HepG2 (cell line): ENCODE data around the gene LRPAP1. TPM values are rescaled to one million over a fixed set of nuclear protein-coding genes. Genes with fewer than 3 reads are reported as not detected.

ENCODE experiments used
- ATAC-seq: fragments of 200-7000 bp; cut with Tn5 transposase; 3 replicates; pipeline ENCODE4 v1.9.1; 2020; ENCODE audit warnings: mild to moderate bottlenecking, moderate library complexity
- BruUV-seq: library from RNA; stranded (reverse); fragments of 400-500 nt; replicated peaks from 2 replicates; lab custom pipeline; 2021; lab: Mats Ljungman, UMichigan
- CTCF ChIA-PET: fragments of 300-600 bp; formaldehyde crosslinking; extraction: SDS; loops from one replicate; lab custom pipeline; 2021; ENCODE audit warnings: low total read pairs, inconsistent platforms, low intra/inter-chr PET ratio; lab: Yijun Ruan, JAX
- POLR2A ChIA-PET: fragments of 350-600 bp; sonication (Branson Sonifier 250); formaldehyde crosslinking; loops from one replicate; lab custom pipeline; 2020; ENCODE audit warnings: antibody characterized with exemption, inconsistent platforms; lab: Yijun Ruan, JAX
- DNase-seq: peaks from one replicate; pipeline ENCODE4 v3.0.0-alpha.2; 2015; ENCODE audit warnings: low spot score
- FAIRE-seq: peaks from 3 replicates; lab custom pipeline; 2011; peaks lifted over from hg19 to GRCh38; lab: Jason Lieb, UNC
- H2AFZ ChIP-seq: one replicate; pipeline ENCODE4 v1.6.1; 2011; ENCODE audit warnings: low read length, inconsistent platforms
- H3K27ac ChIP-seq: fragments of 300-600 bp; 3 replicates; pipeline ENCODE4 v1.8.0; 2011; ENCODE audit warnings: mixed run types, mild to moderate bottlenecking, mixed read lengths, low read length, inconsistent platforms; ENCODE audit not compliant: insufficient read depth; ENCODE audit errors: extremely low read length
- H3K27me3 ChIP-seq, 2 experiments: fragments of 200-600 bp in 1 of 2; 2 replicates in 1 of 2; 3 replicates in 1 of 2; pipeline versions ENCODE4 v1.6.0 to v1.8.0; 2011; ENCODE audit warnings: low read length in 2 of 2, mild to moderate bottlenecking in 2 of 2, moderate library complexity in 2 of 2, inconsistent platforms in 1 of 2; ENCODE audit not compliant: insufficient read depth in 2 of 2, control insufficient read depth in 1 of 2
- H3K36me3 ChIP-seq, 2 experiments: fragments of 200-600 bp in 1 of 2; replicated peaks in 1 of 2; 2 replicates in 1 of 2; 3 replicates in 1 of 2; pipeline versions ENCODE4 v1.5.1 to v1.8.0; 2011; ENCODE audit warnings: low read length in 2 of 2, inconsistent platforms in 1 of 2; ENCODE audit not compliant: insufficient read depth in 2 of 2, control insufficient read depth in 1 of 2
- H3K4me1 ChIP-seq: 2 replicates; pipeline ENCODE4 v1.5.1; 2012; ENCODE audit warnings: low read length, inconsistent platforms; ENCODE audit not compliant: insufficient read depth
- H3K4me2 ChIP-seq: 2 replicates; pipeline ENCODE4 v1.6.0; 2011; ENCODE audit warnings: low read depth, low read length, inconsistent platforms
- H3K4me3 ChIP-seq, 3 experiments: fragments of 200-600 bp in 1 of 3; sonication (generic), shearing (Covaris generic) in 1 of 3; replicated peaks in 1 of 3; 2 replicates each; pipeline ENCODE4 v1.5.1; 2011 to 2016; ENCODE audit warnings: low read length in 3 of 3, inconsistent platforms in 2 of 3, low read depth in 2 of 3, mild to moderate bottlenecking in 2 of 3, control low read depth in 1 of 3, mixed read lengths in 1 of 3; ENCODE audit not compliant: insufficient read depth in 1 of 3
- H3K79me2 ChIP-seq: one replicate; pipeline ENCODE4 v1.6.1; 2011; ENCODE audit warnings: low read length, inconsistent platforms; ENCODE audit not compliant: insufficient read depth
- H3K9ac ChIP-seq: 2 replicates; pipeline ENCODE4 v1.6.0; 2011; ENCODE audit warnings: mild to moderate bottlenecking, low read depth, low read length, inconsistent platforms; ENCODE audit not compliant: insufficient read depth
- H3K9me3 ChIP-seq: 2 replicates; pipeline ENCODE4 v1.5.1; 2012; ENCODE audit warnings: mild to moderate bottlenecking, low read length
- H4K20me1 ChIP-seq: 2 replicates; pipeline ENCODE4 v1.6.0; 2011; ENCODE audit warnings: inconsistent platforms, mild to moderate bottlenecking, low read length, moderate library complexity; ENCODE audit not compliant: insufficient read depth
- HNRNPL ChIP-seq: fragments of 200-400 bp; formaldehyde crosslinking; IDR thresholded peaks from 2 replicates; pipeline ENCODE4 v1.6.1; 2017; ENCODE audit warnings: mild to moderate bottlenecking, low read depth, low read length
- KDM1A ChIP-seq: IDR thresholded peaks from 2 replicates; pipeline ENCODE4 v1.6.1; 2016; ENCODE audit warnings: missing compliant biosample characterization
- KDM5B ChIP-seq: sonication (generic); formaldehyde crosslinking; IDR thresholded peaks from 2 replicates; pipeline ENCODE4 v1.4.0; 2020; ENCODE audit warnings: missing genetic modification reagents, mild to moderate bottlenecking, borderline replicate concordance
- PRMT3 ChIP-seq: sonication (generic); formaldehyde crosslinking; IDR thresholded peaks from 2 replicates; pipeline ENCODE4 v1.8.1; 2022; ENCODE audit warnings: low read depth, mild to moderate bottlenecking, moderate library complexity, missing genetic modification reagents, borderline replicate concordance
- SOX5 ChIP-seq: IDR thresholded peaks from 2 replicates; pipeline ENCODE4 v1.6.1; 2016; ENCODE audit warnings: borderline replicate concordance
- ZBTB4 ChIP-seq: sonication (generic); formaldehyde crosslinking; IDR thresholded peaks from 2 replicates; pipeline ENCODE4 v1.4.0; 2020; ENCODE audit warnings: missing genetic modification reagents, mild to moderate bottlenecking, borderline replicate concordance
- ZNF546 ChIP-seq: sonication (generic); formaldehyde crosslinking; conservative IDR thresholded peaks from 2 replicates; pipeline ENCODE4 v1.8.1; 2023; ENCODE audit warnings: mild to moderate bottlenecking, missing genetic modification reagents
- ZNF607 ChIP-seq: sonication (generic); formaldehyde crosslinking; IDR thresholded peaks from 2 replicates; pipeline ENCODE4 v1.5.1; 2020; ENCODE audit warnings: missing genetic modification reagents, mild to moderate bottlenecking, borderline replicate concordance
- ZNF747 ChIP-seq: sonication (generic); formaldehyde crosslinking; IDR thresholded peaks from 2 replicates; pipeline ENCODE4 v1.8.1; 2023; ENCODE audit warnings: missing genetic modification reagents, mild to moderate bottlenecking, borderline replicate concordance
- ZSCAN22 ChIP-seq: sonication (generic); formaldehyde crosslinking; IDR thresholded peaks from 2 replicates; pipeline ENCODE4 v1.4.0; 2020; ENCODE audit warnings: mild to moderate bottlenecking, missing genetic modification reagents
- WGBS: methylation state at CpG from one replicate; pipeline ENCODE4 v1.1.6; 2017; ENCODE audit warnings: low lambda C conversion rate; 5-methylcytosine and 5-hydroxymethylcytosine counted together
- in situ Hi-C: cut with HindIII; loops from 2 replicates; pipeline ENCODE4 v1.10.0; 2017; ENCODE audit warnings: low pct_unique_long_range_greater_than_20kb; ENCODE audit not compliant: extremely low pct_ligation_motif_present
- intact Hi-C: fragments of 100-400 bp; cut with micrococcal nuclease; formaldehyde crosslinking; loops from one replicate; pipeline ENCODE4 v1.10.0; 2022; ENCODE audit not compliant: unreplicated experiment
- polyA plus RNA-seq, 8 experiments: library from polyadenylated mRNA; depleted of rRNA in 3 of 8; stranded (reverse) in 7 of 8; unstranded in 1 of 8; fragments of >200 nt; fragmentation: Illumina TruSeq in 4 of 8; extraction: Trizol in 4 of 8; gene quantifications; 2 replicates each; pipeline versions ENCODE4 v1.2.1 to v1.2.3, GENCODE V29; 2011 to 2016; ENCODE audit warnings: low read depth in 4 of 8, missing spikeins in 1 of 8, mixed read lengths in 1 of 8; ENCODE audit not compliant: insufficient read depth in 1 of 8
- total RNA-seq, 5 experiments: library from RNA; depleted of rRNA; stranded (reverse); fragments of >200 nt; fragmentation: Illumina TruSeq; extraction: Trizol; gene quantifications; 2 replicates each; pipeline ENCODE4 v1.2.3, GENCODE V29; 2016; ENCODE audit warnings: low read depth in 1 of 5

Gene LRPAP1
- total and polyA plus RNA-seq, 2 of the 13 experiments (the other 11 are each of a cell fraction or from before 2014, with no cell fraction given) = 153 to 191 TPM

GRCh38 chr4:3487861-3488260 is 44.4 kb downstream of the LRPAP1 start:
- DNase-seq (no peak), ATAC-seq (peak; percentile 8), FAIRE-seq (no peak)
- no CpG with 5 or more reads among the region's 7 CpGs for WGBS
- Histone ChIP-seq H3K9me3 (no peaks in the 10 kb centered on the region), H3K27ac (no peak overlapping the region), H3K4me1 (0 out of 2 replicates have a peak, but pooled peaks cover 5% of the 10 kb centered on the region), H3K36me3 (no peaks in the 10 kb centered on the region), H3K79me2 (no peaks in the 10 kb centered on the region), H2AFZ (no peak overlapping the region), H3K9ac (no peak overlapping the region), H3K27me3 (peaks cover 31 to 91% of the 10 kb centered on the region in 2 experiments), H3K4me3 (no peak overlapping the region), H3K4me2 (no peak overlapping the region), H4K20me1 (no peaks in the 10 kb centered on the region)
- BruUV-seq = no TSS peak
- ChIA-PET POLR2A (no interaction called here), CTCF (no interaction called here)
- TF ChIP-seq HNRNPL (0 out of 2 replicates have a peak, but pooled peaks have one; percentile 30), KDM1A (CRISPR knock-in tag) (no peak)
- in situ Hi-C loops (no loop called here), intact Hi-C loops (no loop called here)

- Histone ChIP-seq H3K79me2 (no peaks in the 10 kb centered on the region), H3K4me1 (0 out of 2 replicates have a peak, but pooled peaks cover 5% of the 10 kb centered on the region), H3K27me3 (peaks cover 29 to 91% of the 10 kb centered on the region in 2 experiments), H3K9ac (no peak overlapping the region), H3K9me3 (no peaks in the 10 kb centered on the region), H3K27ac (no peak overlapping the region), H3K4me3 (no peak overlapping the region), H3K4me2 (no peak overlapping the region), H3K36me3 (no peaks in the 10 kb centered on the region), H2AFZ (no peak overlapping the region), H4K20me1 (no peaks in the 10 kb centered on the region)
- no peak for FAIRE-seq
- in situ Hi-C loops = no loop called here
- no peak for DNase-seq
- ChIA-PET CTCF (no interaction called here), POLR2A (no interaction called here)
- WGBS = 20% methylated on average over 7 of the region's 25 CpGs
- BruUV-seq = no TSS peak
- intact Hi-C loops = no loop called here
- peak; percentile 12 for ATAC-seq
- TF ChIP-seq ZNF747 (CRISPR knock-in tag) (no peak), ZSCAN22 (CRISPR knock-in tag) (no peak), SOX5 (no peak), PRMT3 (CRISPR knock-in tag) (no peak), ZBTB4 (CRISPR knock-in tag) (no peak), ZNF607 (CRISPR knock-in tag) (no peak), ZNF546 (CRISPR knock-in tag) (no peak), KDM5B (CRISPR knock-in tag) (no peak)
Observed at GRCh38 chr4:3486541-3487540, 45.4 kb downstream of the LRPAP1 start.
